ENCODE data around the gene TAAR6. TPM values are rescaled to one million over a fixed set of nuclear protein-coding genes. Genes with fewer than 3 reads are reported as not detected.

TAAR6 gene
- total and polyA plus RNA-seq, 12 donors, result not detected

GRCh38 chr6:132537145-132537544, 33.0 kb upstream of the TAAR6 start:
- H3K4me1 ChIP-seq, result no peaks in the 10 kb centered on the region
- TF ChIP-seq, protein P1, sequence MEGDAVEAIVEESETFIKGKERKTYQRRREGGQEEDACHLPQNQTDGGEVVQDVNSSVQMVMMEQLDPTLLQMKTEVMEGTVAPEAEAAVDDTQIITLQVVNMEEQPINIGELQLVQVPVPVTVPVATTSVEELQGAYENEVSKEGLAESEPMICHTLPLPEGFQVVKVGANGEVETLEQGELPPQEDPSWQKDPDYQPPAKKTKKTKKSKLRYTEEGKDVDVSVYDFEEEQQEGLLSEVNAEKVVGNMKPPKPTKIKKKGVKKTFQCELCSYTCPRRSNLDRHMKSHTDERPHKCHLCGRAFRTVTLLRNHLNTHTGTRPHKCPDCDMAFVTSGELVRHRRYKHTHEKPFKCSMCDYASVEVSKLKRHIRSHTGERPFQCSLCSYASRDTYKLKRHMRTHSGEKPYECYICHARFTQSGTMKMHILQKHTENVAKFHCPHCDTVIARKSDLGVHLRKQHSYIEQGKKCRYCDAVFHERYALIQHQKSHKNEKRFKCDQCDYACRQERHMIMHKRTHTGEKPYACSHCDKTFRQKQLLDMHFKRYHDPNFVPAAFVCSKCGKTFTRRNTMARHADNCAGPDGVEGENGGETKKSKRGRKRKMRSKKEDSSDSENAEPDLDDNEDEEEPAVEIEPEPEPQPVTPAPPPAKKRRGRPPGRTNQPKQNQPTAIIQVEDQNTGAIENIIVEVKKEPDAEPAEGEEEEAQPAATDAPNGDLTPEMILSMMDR (IDR thresholded peaks at IDR 0.05), result no peak
- H3K27me3 ChIP-seq, result peaks cover 0 to 50% (median 26%) of the 10 kb centered on the region in 7 donors
- H3K36me3 ChIP-seq, result no peaks in the 10 kb centered on the region
- DNase-seq, result no peak
- 83 to 88% methylated on average over 3 of the region's 3 CpGs for WGBS, 2 donors
- peaks cover 0 to 9% (median 0%) of the 10 kb centered on the region in 11 donors for H3K9me3 ChIP-seq
- no peak for ATAC-seq
- intact Hi-C loops (cut with DNase I), result loop anchor here in 6 of 10 donors (10.0 kb wide), 2 partner anchors 228 to 1378 kb away; no protein-coding TSS in a partner anchor
- H3K4me3 ChIP-seq, result no peak overlapping the region
- H3K27ac ChIP-seq, result no peak overlapping the region

DNA sequence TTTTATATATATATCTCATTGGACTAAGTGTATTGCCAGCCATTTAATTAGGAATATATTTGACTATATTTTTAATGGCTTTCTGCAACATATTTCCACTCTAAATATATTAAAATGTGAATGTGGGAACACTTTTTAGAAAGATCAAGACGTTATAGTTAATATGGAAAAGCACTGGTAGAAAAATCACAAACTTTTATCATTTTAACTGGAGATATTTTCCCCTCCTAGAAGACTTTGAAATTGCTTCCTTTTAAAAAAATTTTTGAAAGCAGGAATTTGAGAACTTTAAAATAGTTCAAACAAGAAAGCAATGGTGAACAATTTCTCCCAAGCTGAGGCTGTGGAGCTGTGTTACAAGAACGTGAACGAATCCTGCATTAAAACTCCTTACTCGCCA, 32.1 kb upstream of the TAAR6 start, which contains the start of gene TAAR9:
Gene TAAR9, plus strand, starts transcription at position 301 of the 400 bp plus-strand sequence. Its CDS starts 13 bp downstream, at position 314.
- peaks cover 0 to 9% (median 0%) of the 10 kb centered on the region in 11 donors for H3K9me3 ChIP-seq
- intact Hi-C loops (cut with DNase I), result loop anchor here in 6 of 10 donors (10.0 kb wide), 2 partner anchors 227 to 1377 kb away; no protein-coding TSS in a partner anchor
- TF ChIP-seq, protein P1 (IDR thresholded peaks at IDR 0.05), result no peak
- H3K27me3 ChIP-seq, result peaks cover 0 to 54% (median 30%) of the 10 kb centered on the region in 7 donors
- no peak within 1 kb of the TSS for H3K4me3 ChIP-seq
- H3K27ac ChIP-seq, result no peak within 1 kb of the TSS
- DNase-seq (no peak), ATAC-seq (no peak)
- 76 to 78% methylated on average over 4 of the region's 4 CpGs for WGBS, 2 donors
- no peaks in the 10 kb centered on the region for H3K36me3 ChIP-seq
- H3K4me1 ChIP-seq, result no peaks in the 10 kb centered on the region

DNA sequence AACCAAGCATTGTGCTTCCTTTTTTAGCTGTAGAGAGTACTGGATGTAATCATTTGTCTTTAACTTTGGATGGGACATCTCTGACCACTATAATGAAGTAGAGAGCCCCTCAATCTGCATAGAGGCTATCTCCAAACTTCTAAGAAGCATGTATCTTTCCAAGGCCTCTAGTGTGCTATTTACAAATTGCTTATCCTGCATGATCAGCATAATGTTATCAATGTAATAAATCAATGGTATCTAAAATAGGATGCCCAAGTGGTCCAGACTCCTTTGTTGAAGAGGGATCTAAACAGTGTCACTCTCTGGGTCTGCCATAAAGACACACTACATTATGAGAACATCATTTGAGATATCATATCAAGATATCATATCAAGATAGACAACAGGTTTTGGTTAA, 25.3 kb upstream of the TAAR6 start:
- intact Hi-C loops (cut with DNase I), result no loop called here
- Histone ChIP-seq H3K4me3 (no peak overlapping the region), H3K9me3 (no peaks in the 10 kb centered on the region), H3K36me3 (no peaks in the 10 kb centered on the region), H3K27me3 (peaks cover 0 to 41% (median 19%) of the 10 kb centered on the region in 7 donors), H3K27ac (no peak overlapping the region), H3K4me1 (no peaks in the 10 kb centered on the region)
- no peak for ATAC-seq
- DNase-seq, result no peak
- TF ChIP-seq, protein P1 (IDR thresholded peaks at IDR 0.05), result no peak

GRCh38 chr6:132548746-132549463, 21.2 kb upstream of the TAAR6 start:
- no peak for ATAC-seq
- WGBS, 2 donors, result 83 to 88% methylated on average over 4 of the region's 4 CpGs

More at GRCh38 chr6:132548746-132549463, 21.2 kb upstream of the TAAR6 start:
- TF ChIP-seq, protein P1 (IDR thresholded peaks at IDR 0.05), result no peak
- no peaks in the 10 kb centered on the region for H3K36me3 ChIP-seq
- H3K4me3 ChIP-seq, result no peak overlapping the region
- H3K4me1 ChIP-seq, result no peaks in the 10 kb centered on the region
- H3K9me3 ChIP-seq, result no peaks in the 10 kb centered on the region
- H3K27ac ChIP-seq, result no peak overlapping the region
- peaks cover 0 to 27% (median 7%) of the 10 kb centered on the region in 7 donors for H3K27me3 ChIP-seq
- no peak for DNase-seq
- intact Hi-C loops (cut with DNase I), result no loop called here

Measured in heart right ventricle (tissue), 16 donors.